Liver (tissue), 3 donors: Measurements from ENCODE around the gene GVQW3.

ENCODE experiments used
- EGR1 ChIP-seq, 2 donors: IDR thresholded peaks; 2 replicates each; pipeline ENCODE4 v1.6.1; 2016 to 2018; ENCODE audit warnings: antibody characterized with exemption in 2 of 2, low read depth in 2 of 2
- FOXA2 ChIP-seq: IDR thresholded peaks from 2 replicates; pipeline ENCODE4 v1.6.1; 2016; ENCODE audit warnings: antibody characterized with exemption
- GABPA ChIP-seq, 2 donors: IDR thresholded peaks in 1 of 2; conservative IDR thresholded peaks in 1 of 2; 2 replicates each; pipeline ENCODE4 v1.6.1; 2016; ENCODE audit warnings: antibody characterized with exemption in 2 of 2, mild to moderate bottlenecking in 1 of 2, moderate library complexity in 1 of 2
- NR2F2 ChIP-seq: IDR thresholded peaks from 2 replicates; pipeline ENCODE4 v1.6.1; 2016; ENCODE audit warnings: antibody characterized with exemption
- RAD21 ChIP-seq, 2 donors: IDR thresholded peaks; 2 replicates each; pipeline ENCODE4 v1.6.1; 2016; ENCODE audit warnings: antibody characterized with exemption in 2 of 2, mild to moderate bottlenecking in 2 of 2
- YY1 ChIP-seq: IDR thresholded peaks from 2 replicates; pipeline ENCODE4 v1.6.1; 2016; ENCODE audit warnings: antibody characterized with exemption, mild to moderate bottlenecking
- TF ChIP-seq, protein P1 (sequence below): fragments of 150-350 bp; IDR thresholded peaks from 2 replicates; pipeline ENCODE4 v1.5.1; 2017; ENCODE audit warnings: improper control_type of control experiment, low read depth, low read length; ENCODE audit not compliant: missing input control
- TF ChIP-seq, protein P2 (sequence below): IDR thresholded peaks from 2 replicates; pipeline ENCODE4 v1.6.1; 2016; ENCODE audit warnings: antibody characterized with exemption, mild to moderate bottlenecking
- TF ChIP-seq, protein P3 (sequence below): IDR thresholded peaks from 2 replicates; pipeline ENCODE4 v1.6.1; 2016; ENCODE audit warnings: antibody characterized with exemption
- TF ChIP-seq, protein P4 (sequence below): IDR thresholded peaks from 2 replicates; pipeline ENCODE4 v1.6.1; 2016; ENCODE audit warnings: antibody characterized with exemption
- donor health status: healthy.
- donor health status: healthy.

DNA sequence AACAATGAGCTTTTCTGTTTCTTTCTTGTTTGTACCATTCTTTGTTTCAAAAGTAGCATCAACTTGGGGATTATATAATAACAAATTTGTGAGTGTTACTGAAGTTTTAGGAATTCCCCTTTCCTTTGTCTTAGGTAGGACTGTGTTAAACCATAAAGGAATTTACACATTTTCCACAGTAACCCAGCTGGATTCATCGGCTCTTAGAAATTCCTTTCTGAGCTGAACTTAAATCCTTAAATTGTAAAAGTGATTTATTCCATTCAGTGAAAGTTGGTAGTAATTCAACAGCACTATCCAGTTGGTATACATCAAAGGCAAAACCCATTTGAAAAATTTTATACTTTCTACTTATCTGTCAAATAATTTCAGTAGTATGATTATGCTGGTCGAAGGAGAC, 75.4 kb downstream of the GVQW3 start:
- TF ChIP-seq, protein P1, sequence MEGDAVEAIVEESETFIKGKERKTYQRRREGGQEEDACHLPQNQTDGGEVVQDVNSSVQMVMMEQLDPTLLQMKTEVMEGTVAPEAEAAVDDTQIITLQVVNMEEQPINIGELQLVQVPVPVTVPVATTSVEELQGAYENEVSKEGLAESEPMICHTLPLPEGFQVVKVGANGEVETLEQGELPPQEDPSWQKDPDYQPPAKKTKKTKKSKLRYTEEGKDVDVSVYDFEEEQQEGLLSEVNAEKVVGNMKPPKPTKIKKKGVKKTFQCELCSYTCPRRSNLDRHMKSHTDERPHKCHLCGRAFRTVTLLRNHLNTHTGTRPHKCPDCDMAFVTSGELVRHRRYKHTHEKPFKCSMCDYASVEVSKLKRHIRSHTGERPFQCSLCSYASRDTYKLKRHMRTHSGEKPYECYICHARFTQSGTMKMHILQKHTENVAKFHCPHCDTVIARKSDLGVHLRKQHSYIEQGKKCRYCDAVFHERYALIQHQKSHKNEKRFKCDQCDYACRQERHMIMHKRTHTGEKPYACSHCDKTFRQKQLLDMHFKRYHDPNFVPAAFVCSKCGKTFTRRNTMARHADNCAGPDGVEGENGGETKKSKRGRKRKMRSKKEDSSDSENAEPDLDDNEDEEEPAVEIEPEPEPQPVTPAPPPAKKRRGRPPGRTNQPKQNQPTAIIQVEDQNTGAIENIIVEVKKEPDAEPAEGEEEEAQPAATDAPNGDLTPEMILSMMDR: no peak
- TF ChIP-seq YY1: no peak
- TF ChIP-seq, protein P2, sequence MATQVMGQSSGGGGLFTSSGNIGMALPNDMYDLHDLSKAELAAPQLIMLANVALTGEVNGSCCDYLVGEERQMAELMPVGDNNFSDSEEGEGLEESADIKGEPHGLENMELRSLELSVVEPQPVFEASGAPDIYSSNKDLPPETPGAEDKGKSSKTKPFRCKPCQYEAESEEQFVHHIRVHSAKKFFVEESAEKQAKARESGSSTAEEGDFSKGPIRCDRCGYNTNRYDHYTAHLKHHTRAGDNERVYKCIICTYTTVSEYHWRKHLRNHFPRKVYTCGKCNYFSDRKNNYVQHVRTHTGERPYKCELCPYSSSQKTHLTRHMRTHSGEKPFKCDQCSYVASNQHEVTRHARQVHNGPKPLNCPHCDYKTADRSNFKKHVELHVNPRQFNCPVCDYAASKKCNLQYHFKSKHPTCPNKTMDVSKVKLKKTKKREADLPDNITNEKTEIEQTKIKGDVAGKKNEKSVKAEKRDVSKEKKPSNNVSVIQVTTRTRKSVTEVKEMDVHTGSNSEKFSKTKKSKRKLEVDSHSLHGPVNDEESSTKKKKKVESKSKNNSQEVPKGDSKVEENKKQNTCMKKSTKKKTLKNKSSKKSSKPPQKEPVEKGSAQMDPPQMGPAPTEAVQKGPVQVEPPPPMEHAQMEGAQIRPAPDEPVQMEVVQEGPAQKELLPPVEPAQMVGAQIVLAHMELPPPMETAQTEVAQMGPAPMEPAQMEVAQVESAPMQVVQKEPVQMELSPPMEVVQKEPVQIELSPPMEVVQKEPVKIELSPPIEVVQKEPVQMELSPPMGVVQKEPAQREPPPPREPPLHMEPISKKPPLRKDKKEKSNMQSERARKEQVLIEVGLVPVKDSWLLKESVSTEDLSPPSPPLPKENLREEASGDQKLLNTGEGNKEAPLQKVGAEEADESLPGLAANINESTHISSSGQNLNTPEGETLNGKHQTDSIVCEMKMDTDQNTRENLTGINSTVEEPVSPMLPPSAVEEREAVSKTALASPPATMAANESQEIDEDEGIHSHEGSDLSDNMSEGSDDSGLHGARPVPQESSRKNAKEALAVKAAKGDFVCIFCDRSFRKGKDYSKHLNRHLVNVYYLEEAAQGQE: no peak
- TF ChIP-seq, protein P3, sequence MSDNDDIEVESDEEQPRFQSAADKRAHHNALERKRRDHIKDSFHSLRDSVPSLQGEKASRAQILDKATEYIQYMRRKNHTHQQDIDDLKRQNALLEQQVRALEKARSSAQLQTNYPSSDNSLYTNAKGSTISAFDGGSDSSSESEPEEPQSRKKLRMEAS: no peak
- TF ChIP-seq FOXA2: no peak
- TF ChIP-seq NR2F2: no peak
- no peak for TF ChIP-seq EGR1 (IDR thresholded peaks at IDR 0.05; ENCODE audit: low read depth in 2 of 2)
- TF ChIP-seq, protein P4, sequence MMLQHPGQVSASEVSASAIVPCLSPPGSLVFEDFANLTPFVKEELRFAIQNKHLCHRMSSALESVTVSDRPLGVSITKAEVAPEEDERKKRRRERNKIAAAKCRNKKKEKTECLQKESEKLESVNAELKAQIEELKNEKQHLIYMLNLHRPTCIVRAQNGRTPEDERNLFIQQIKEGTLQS: no peak
- no peak for TF ChIP-seq GABPA (IDR thresholded peaks at IDR 0.05 in 1 of 2, conservative IDR thresholded peaks at IDR 0.05 in 1 of 2)
- TF ChIP-seq RAD21 (IDR thresholded peaks at IDR 0.05): no peak
